Panc1 (cell line): ENCODE data around the gene SSR3. TPM values are rescaled to one million over a fixed set of nuclear protein-coding genes. Genes with fewer than 3 reads are reported as not detected.
A peak's percentile ranks its signal among the peaks of the same experiment; 100 is the strongest.

Experiments
- ATAC-seq: fragments of 200-7000 bp; cut with Tn5 transposase; 2 replicates; pipeline ENCODE4 v1.9.1; 2020; ENCODE audit warnings: mild to moderate bottlenecking, moderate library complexity
- BruUV-seq: library from RNA; stranded (reverse); fragments of 400-500 nt; replicated peaks from 2 replicates; lab custom pipeline; 2021; lab: Mats Ljungman, UMichigan
- CTCF ChIA-PET: fragments of 300-600 bp; sonication (Branson Sonifier 250); formaldehyde crosslinking; loops from one replicate; lab custom pipeline; 2022; ENCODE audit warnings: antibody characterized with exemption; lab: Charles Lee
- POLR2A ChIA-PET: fragments of 300-600 bp; sonication (Branson Sonifier 250); formaldehyde crosslinking; loops from one replicate; lab custom pipeline; 2022; ENCODE audit warnings: antibody characterized with exemption; lab: Charles Lee
- DNase-seq: peaks from one replicate; pipeline ENCODE4 v3.0.0-alpha.2; 2010; ENCODE audit warnings: low read depth, low spot score
- H3K27ac ChIP-seq: 2 replicates; pipeline ENCODE4 v1.5.1; 2011; ENCODE audit warnings: mild to moderate bottlenecking, low read length, inconsistent platforms
- H3K27me3 ChIP-seq: fragments of 200-500 bp; sonication (Bioruptor generic); 2 replicates; pipeline ENCODE4 v1.6.0; 2014; ENCODE audit warnings: low read length, inconsistent platforms; ENCODE audit not compliant: control insufficient read depth, insufficient read depth
- H3K36me3 ChIP-seq: fragments of 200-500 bp; sonication (Bioruptor generic); 2 replicates; pipeline ENCODE4 v1.5.1; 2014; ENCODE audit warnings: inconsistent platforms, mild to moderate bottlenecking, low read length, moderate library complexity; ENCODE audit not compliant: control insufficient read depth, insufficient read depth
- H3K4me1 ChIP-seq: 2 replicates; pipeline ENCODE4 v1.5.1; 2011; ENCODE audit warnings: inconsistent platforms, mild to moderate bottlenecking, low read length, moderate library complexity; ENCODE audit not compliant: control insufficient read depth, insufficient read depth
- H3K4me3 ChIP-seq, 2 experiments: 2 replicates each; pipeline ENCODE4 v1.5.1; 2011 to 2012; ENCODE audit warnings: low read depth in 2 of 2, low read length in 2 of 2, mild to moderate bottlenecking in 2 of 2, inconsistent platforms in 1 of 2, moderate library complexity in 1 of 2
- H3K9me3 ChIP-seq: fragments of 200-500 bp; sonication (Bioruptor generic); 2 replicates; pipeline ENCODE4 v1.5.1; 2014; ENCODE audit warnings: low read depth, mild to moderate bottlenecking, inconsistent platforms, low read length, moderate library complexity; ENCODE audit not compliant: control insufficient read depth, insufficient read depth
- POLR2AphosphoS5 ChIP-seq: IDR thresholded peaks from 2 replicates; pipeline ENCODE4 v1.6.1; 2012; ENCODE audit warnings: mild to moderate bottlenecking, low read depth, low read length, moderate library complexity
- SIN3A ChIP-seq: IDR thresholded peaks from 2 replicates; pipeline ENCODE4 v1.6.1; 2012; ENCODE audit warnings: low read depth, mild to moderate bottlenecking, low read length, moderate library complexity, borderline replicate concordance; ENCODE audit not compliant: insufficient read depth
- TCF7L2 ChIP-seq: IDR thresholded peaks from 2 replicates; pipeline ENCODE4 v1.6.1; 2011; ENCODE audit warnings: mild to moderate bottlenecking, low read depth, low read length, inconsistent platforms
- in situ Hi-C: cut with HindIII; loops from 2 replicates; pipeline ENCODE4 v1.10.0; 2016; ENCODE audit warnings: low sequenced_read_pairs, low pct_unique_long_range_greater_than_20kb
- intact Hi-C: fragments of 100-400 bp; cut with micrococcal nuclease; formaldehyde crosslinking; loops from one replicate; pipeline ENCODE4 v1.10.0; 2022; ENCODE audit not compliant: unreplicated experiment
- total RNA-seq: library from RNA; stranded (reverse); gene quantifications from one replicate; pipeline ENCODE4 v1.2.1, GENCODE V29; 2021; ENCODE audit not compliant: unreplicated experiment
- TF ChIP-seq, protein P1 (sequence below), 2 experiments: IDR thresholded peaks; 2 replicates each; pipeline ENCODE4 v1.6.1; 2011 to 2012; ENCODE audit warnings: low read depth in 2 of 2, control low read depth in 1 of 2, low read length in 1 of 2, mild to moderate bottlenecking in 1 of 2, moderate library complexity in 1 of 2; ENCODE audit not compliant: insufficient read depth in 1 of 2
- TF ChIP-seq, protein P2 (sequence below): fragments of 450-650 bp; IDR thresholded peaks from 2 replicates; pipeline ENCODE4 v1.5.1; 2017; ENCODE audit warnings: mild to moderate bottlenecking

SSR3 gene
- total RNA-seq, 1 experiment from 2014 or later = 154 TPM

DNA sequence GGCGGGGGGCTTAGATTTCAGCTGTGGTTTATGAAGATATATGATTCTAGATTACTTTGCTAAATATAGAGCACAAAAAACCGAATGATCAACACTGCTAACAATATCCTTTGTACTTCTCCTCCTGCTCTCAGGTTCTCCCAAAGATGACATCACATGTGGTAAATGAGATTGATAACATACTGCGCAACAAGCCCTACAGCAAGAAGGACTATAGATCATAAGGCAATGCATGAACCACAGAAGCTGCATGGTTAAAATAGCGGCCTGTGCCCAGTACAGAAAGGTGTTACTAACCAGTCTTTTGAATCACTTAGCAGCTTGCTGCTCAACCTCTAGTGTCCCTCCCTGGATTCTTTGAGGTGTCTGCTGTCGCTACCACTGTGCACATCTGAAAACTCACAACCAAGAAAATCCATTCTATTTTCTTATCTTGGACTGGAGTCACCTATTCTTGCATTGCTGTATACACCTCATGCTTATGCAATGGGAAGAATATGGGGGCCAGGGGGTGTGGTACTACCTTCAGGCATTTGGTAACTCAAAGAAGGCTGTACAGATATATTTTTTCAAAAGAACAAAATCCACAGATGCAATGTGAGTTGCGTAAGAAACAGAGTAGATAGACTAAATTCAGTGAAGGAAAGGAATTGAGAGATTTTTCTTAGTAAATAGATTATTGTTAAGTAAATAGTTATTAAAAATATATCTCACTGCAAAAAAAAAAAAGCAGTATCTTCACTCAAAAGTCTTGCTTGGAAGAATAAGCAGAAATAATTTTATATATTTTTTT lies 18.2 kb downstream of the SSR3 start:
- intact Hi-C loops (loop anchor here (10.0 kb wide), 2 partner anchors 542 to 598 kb away; no protein-coding TSS in a partner anchor), in situ Hi-C loops (no loop called here)
- Histone ChIP-seq H3K9me3 (no peaks in the 10 kb centered on the region), H3K4me1 (no peaks in the 10 kb centered on the region), H3K27ac (no peak overlapping the region), H3K36me3 (peaks cover 6% of the 10 kb centered on the region), H3K4me3 (no peak overlapping the region), H3K27me3 (no peaks in the 10 kb centered on the region)
- no TSS peak for BruUV-seq
- TF ChIP-seq SIN3A (no peak), TCF7L2 (no peak), POLR2AphosphoS5 (no peak)
- TF ChIP-seq, protein P1, sequence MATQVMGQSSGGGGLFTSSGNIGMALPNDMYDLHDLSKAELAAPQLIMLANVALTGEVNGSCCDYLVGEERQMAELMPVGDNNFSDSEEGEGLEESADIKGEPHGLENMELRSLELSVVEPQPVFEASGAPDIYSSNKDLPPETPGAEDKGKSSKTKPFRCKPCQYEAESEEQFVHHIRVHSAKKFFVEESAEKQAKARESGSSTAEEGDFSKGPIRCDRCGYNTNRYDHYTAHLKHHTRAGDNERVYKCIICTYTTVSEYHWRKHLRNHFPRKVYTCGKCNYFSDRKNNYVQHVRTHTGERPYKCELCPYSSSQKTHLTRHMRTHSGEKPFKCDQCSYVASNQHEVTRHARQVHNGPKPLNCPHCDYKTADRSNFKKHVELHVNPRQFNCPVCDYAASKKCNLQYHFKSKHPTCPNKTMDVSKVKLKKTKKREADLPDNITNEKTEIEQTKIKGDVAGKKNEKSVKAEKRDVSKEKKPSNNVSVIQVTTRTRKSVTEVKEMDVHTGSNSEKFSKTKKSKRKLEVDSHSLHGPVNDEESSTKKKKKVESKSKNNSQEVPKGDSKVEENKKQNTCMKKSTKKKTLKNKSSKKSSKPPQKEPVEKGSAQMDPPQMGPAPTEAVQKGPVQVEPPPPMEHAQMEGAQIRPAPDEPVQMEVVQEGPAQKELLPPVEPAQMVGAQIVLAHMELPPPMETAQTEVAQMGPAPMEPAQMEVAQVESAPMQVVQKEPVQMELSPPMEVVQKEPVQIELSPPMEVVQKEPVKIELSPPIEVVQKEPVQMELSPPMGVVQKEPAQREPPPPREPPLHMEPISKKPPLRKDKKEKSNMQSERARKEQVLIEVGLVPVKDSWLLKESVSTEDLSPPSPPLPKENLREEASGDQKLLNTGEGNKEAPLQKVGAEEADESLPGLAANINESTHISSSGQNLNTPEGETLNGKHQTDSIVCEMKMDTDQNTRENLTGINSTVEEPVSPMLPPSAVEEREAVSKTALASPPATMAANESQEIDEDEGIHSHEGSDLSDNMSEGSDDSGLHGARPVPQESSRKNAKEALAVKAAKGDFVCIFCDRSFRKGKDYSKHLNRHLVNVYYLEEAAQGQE (IDR thresholded peaks at IDR 0.05; ENCODE audit: insufficient read depth in 1 of 2, low read depth in 2 of 2, low read length in 1 of 2) = no peak
- TF ChIP-seq, protein P2, sequence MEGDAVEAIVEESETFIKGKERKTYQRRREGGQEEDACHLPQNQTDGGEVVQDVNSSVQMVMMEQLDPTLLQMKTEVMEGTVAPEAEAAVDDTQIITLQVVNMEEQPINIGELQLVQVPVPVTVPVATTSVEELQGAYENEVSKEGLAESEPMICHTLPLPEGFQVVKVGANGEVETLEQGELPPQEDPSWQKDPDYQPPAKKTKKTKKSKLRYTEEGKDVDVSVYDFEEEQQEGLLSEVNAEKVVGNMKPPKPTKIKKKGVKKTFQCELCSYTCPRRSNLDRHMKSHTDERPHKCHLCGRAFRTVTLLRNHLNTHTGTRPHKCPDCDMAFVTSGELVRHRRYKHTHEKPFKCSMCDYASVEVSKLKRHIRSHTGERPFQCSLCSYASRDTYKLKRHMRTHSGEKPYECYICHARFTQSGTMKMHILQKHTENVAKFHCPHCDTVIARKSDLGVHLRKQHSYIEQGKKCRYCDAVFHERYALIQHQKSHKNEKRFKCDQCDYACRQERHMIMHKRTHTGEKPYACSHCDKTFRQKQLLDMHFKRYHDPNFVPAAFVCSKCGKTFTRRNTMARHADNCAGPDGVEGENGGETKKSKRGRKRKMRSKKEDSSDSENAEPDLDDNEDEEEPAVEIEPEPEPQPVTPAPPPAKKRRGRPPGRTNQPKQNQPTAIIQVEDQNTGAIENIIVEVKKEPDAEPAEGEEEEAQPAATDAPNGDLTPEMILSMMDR = no peak
- ChIA-PET POLR2A (no interaction called here), CTCF (no interaction called here)
- ATAC-seq (no peak), DNase-seq (no peak)

DNA sequence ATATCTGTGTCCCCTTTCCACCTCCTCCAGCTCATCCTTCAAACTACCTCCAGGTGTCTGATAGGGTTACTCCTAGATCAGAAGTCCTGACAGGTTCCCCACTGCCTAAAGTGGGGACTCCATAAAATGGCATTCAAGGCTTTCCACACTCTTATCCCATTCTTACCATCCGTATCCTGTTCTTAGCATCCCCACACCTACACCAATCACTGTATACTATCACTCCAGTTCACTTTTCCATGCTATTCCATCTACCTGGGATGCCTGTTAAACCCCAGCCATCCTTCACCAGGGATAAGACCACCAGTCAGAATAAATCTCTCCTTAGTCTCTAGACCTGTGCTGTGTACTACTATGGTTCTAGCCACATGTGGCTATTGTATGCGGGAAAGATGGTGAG lies 19.1 kb downstream of the SSR3 start:
- BruUV-seq = no TSS peak
- POLR2A ChIA-PET = no interaction called here
- in situ Hi-C loops = no loop called here

More for the DNA sequence above, 19.1 kb downstream of the SSR3 start:
- TF ChIP-seq, protein P1 (IDR thresholded peaks at IDR 0.05; ENCODE audit: insufficient read depth in 1 of 2, low read depth in 2 of 2, low read length in 1 of 2) = no peak
- TF ChIP-seq, protein P2 = no peak
- no peak for TF ChIP-seq SIN3A
- TF ChIP-seq TCF7L2 = no peak
- TF ChIP-seq POLR2AphosphoS5 = no peak
- intact Hi-C loops = loop anchor here (10.0 kb wide), 2 partner anchors 541 to 599 kb away; no protein-coding TSS in a partner anchor
- H3K4me3 ChIP-seq = no peak overlapping the region
- peaks cover 5% of the 10 kb centered on the region for H3K36me3 ChIP-seq
- H3K27ac ChIP-seq = no peak overlapping the region
- CTCF ChIA-PET = interaction anchor here (0.5 kb wide), 1 partner anchor 107 kb away, joined by 3 read pairs; no protein-coding TSS in a partner anchor
- H3K9me3 ChIP-seq = no peaks in the 10 kb centered on the region
- H3K4me1 ChIP-seq = no peaks in the 10 kb centered on the region
- ATAC-seq (peak; percentile 31; the same call in 1 of the 2 replicates), DNase-seq (no peak)
- H3K27me3 ChIP-seq = no peaks in the 10 kb centered on the region
